ENCODE data around the gene NR2C2AP. TPM values are rescaled to one million over a fixed set of nuclear protein-coding genes. Genes with fewer than 3 reads are reported as not detected.

The NR2C2AP gene
- total and polyA plus RNA-seq, 2 of the 4 experiments (the other 2 are of a cell fraction): 5.4 to 9.0 TPM

DNA sequence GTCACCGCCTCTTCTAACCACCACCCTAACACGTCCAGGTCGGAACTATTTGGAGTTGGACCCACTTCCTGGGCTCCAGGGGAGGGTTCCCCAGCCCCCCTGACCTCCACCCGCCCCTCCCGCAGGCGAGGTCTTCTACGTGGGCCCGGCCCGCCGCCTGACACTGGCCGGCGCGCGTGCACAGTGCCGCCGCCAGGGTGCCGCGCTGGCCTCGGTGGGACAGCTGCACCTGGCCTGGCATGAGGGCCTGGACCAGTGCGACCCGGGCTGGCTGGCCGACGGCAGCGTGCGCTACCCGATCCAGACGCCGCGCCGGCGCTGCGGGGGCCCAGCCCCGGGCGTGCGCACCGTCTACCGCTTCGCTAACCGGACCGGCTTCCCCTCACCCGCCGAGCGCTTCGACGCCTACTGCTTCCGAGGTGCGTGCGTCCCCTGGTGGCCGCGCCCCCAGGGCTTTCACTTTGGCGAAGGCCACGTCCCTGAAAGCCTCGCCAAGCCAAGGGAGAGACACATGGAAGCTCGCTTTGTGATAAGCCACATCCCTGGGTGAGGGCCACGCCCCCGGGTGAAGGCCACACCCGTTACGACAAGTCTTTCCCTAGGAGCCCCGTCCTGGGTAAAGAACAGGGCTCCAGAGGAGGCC lies 21.8 kb upstream of the NR2C2AP start:
- no peaks in the 10 kb centered on the region for H4K20me1 ChIP-seq (ENCODE audit: insufficient read depth, low read length)
- intact Hi-C loops (cut with micrococcal nuclease): no loop called here
- peak overlapping the region; percentile 91 for H2AFZ ChIP-seq (replicated peaks; ENCODE audit: low read length, poor library complexity)
- in situ Hi-C loops (cut with MboI; ENCODE audit: low sequenced_read_pairs): no loop called here
- no TSS peak for BruUV-seq (replicated peaks)
- H3K14ac ChIP-seq (replicated peaks; ENCODE audit: low read depth, low read length): no peak overlapping the region
- no peak overlapping the region for H4K8ac ChIP-seq (ENCODE audit: low read depth in 2 of 2, low read length in 2 of 2)
- H3K9me3 ChIP-seq (ENCODE audit: control insufficient read depth, insufficient read depth, low read length): no peaks in the 10 kb centered on the region
- H2BK120ac ChIP-seq (ENCODE audit: low read depth, low read length): no peak overlapping the region
- DNase-seq (peak; percentile 44), ATAC-seq (ENCODE audit: low read depth) (peak; percentile 88)
- H3K27me3 ChIP-seq (ENCODE audit: control insufficient read depth, insufficient read depth, low read length): peaks cover 18% of the 10 kb centered on the region
- ChIA-PET POLR2A (ENCODE audit: unreplicated experiment) (interaction anchor here (0.9 kb wide), 1 partner anchor 22 kb away, joined by 3 read pairs; the partner anchor contains the start of gene NR2C2AP), CTCF (interaction anchor here (0.5 to 0.9 kb wide), 3 partner anchors 9 to 380 kb away, joined by 3 to 4 read pairs (median 4); no protein-coding TSS in a partner anchor)
- H2BK20ac ChIP-seq (ENCODE audit: low read depth, low read length): no peak overlapping the region
- no peak overlapping the region for H3K9ac ChIP-seq (ENCODE audit: low read depth, low read length)
- no peak overlapping the region for H2AK5ac ChIP-seq (ENCODE audit: low read depth, low read length)
- no peak overlapping the region for H2BK15ac ChIP-seq (ENCODE audit: low read depth, low read length)
- H4K5ac ChIP-seq (ENCODE audit: low read depth, low read length): no peak overlapping the region
- no peak overlapping the region for H3K4ac ChIP-seq (ENCODE audit: low read depth, low read length)
- H3K4me1 ChIP-seq (ENCODE audit: control insufficient read depth, insufficient read depth, low read length): no peaks in the 10 kb centered on the region
- H3K36me3 ChIP-seq (ENCODE audit: control insufficient read depth, insufficient read depth, low read length): no peaks in the 10 kb centered on the region
- no peaks in the 10 kb centered on the region for H3K79me1 ChIP-seq (ENCODE audit: low read depth in 1 of 2, low read length in 2 of 2)
- H3K23ac ChIP-seq (ENCODE audit: low read depth, low read length): no peak overlapping the region
- peak overlapping the region; percentile 61 for H3K4me2 ChIP-seq (ENCODE audit: low read depth, low read length)
- dilution Hi-C loops (cut with HindIII; ENCODE audit: low sequenced_read_pairs, unreplicated experiment): no loop called here
- no peak overlapping the region for H4K91ac ChIP-seq (ENCODE audit: insufficient read depth, low read depth, low read length)
- no peaks in the 10 kb centered on the region for H3K9me1 ChIP-seq (ENCODE audit: insufficient read depth, low read length)
- H2AK9ac ChIP-seq (replicated peaks; ENCODE audit: low read depth, low read length, poor library complexity): no peak overlapping the region
- no peak overlapping the region for H3K56ac ChIP-seq (ENCODE audit: extremely low read depth, insufficient read depth, low read length)
- no peak overlapping the region for H3K27ac ChIP-seq (ENCODE audit: insufficient read depth, low read length)
- WGBS, 2 experiments (ENCODE audit: extremely low coverage in 2 of 2, insufficient read length in 1 of 2): 2% methylated on average over 40 of the region's 59 CpGs; no CpG with 5 or more reads in 1 of the 2 experiments
- no peak overlapping the region for H3K18ac ChIP-seq (ENCODE audit: low read depth, low read length)
- no peak overlapping the region for H2BK5ac ChIP-seq (ENCODE audit: low read depth, low read length, poor library complexity, severe bottlenecking)
- H3K4me3 ChIP-seq (ENCODE audit: insufficient read depth, low read depth, low read length): peak overlapping the region; percentile 34; the same call in 1 of the 2 replicates
- TF ChIP-seq, protein P1, sequence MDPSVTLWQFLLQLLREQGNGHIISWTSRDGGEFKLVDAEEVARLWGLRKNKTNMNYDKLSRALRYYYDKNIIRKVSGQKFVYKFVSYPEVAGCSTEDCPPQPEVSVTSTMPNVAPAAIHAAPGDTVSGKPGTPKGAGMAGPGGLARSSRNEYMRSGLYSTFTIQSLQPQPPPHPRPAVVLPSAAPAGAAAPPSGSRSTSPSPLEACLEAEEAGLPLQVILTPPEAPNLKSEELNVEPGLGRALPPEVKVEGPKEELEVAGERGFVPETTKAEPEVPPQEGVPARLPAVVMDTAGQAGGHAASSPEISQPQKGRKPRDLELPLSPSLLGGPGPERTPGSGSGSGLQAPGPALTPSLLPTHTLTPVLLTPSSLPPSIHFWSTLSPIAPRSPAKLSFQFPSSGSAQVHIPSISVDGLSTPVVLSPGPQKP (IDR thresholded peaks at IDR 0.05; ENCODE audit: borderline replicate concordance, low read depth, low read length): no peak
- TF ChIP-seq BHLHE40 (IDR thresholded peaks at IDR 0.05; ENCODE audit: low read depth, low read length) (no peak), RCOR1 (IDR thresholded peaks at IDR 0.05; ENCODE audit: insufficient replicate concordance, low read length) (no peak), FOS (IDR thresholded peaks at IDR 0.05; ENCODE audit: low read depth, low read length) (no peak), POLR2A (IDR thresholded peaks at IDR 0.05; ENCODE audit: low read depth, low read length) (no peak), MAZ (IDR thresholded peaks at IDR 0.05; ENCODE audit: borderline replicate concordance, low read depth, low read length) (no peak), SMC3 (IDR thresholded peaks at IDR 0.05; ENCODE audit: low read depth, low read length) (peak; percentile 36), RAD21 (IDR thresholded peaks at IDR 0.05; ENCODE audit: low read length) (peak; percentile 55), MXI1 (IDR thresholded peaks at IDR 0.05; ENCODE audit: borderline replicate concordance, low read depth, low read length) (no peak), NFE2L2 (IDR thresholded peaks at IDR 0.05; ENCODE audit: low read depth, low read length) (no peak), CHD1 (IDR thresholded peaks at IDR 0.05; ENCODE audit: low read depth, low read length) (no peak), CEBPB (IDR thresholded peaks at IDR 0.05; ENCODE audit: low read depth, low read length) (no peak), MAFK (IDR thresholded peaks at IDR 0.05; ENCODE audit: low read depth, low read length) (no peak), RFX5 (IDR thresholded peaks at IDR 0.05; ENCODE audit: low read depth, low read length) (no peak)
- TF ChIP-seq, protein P2, sequence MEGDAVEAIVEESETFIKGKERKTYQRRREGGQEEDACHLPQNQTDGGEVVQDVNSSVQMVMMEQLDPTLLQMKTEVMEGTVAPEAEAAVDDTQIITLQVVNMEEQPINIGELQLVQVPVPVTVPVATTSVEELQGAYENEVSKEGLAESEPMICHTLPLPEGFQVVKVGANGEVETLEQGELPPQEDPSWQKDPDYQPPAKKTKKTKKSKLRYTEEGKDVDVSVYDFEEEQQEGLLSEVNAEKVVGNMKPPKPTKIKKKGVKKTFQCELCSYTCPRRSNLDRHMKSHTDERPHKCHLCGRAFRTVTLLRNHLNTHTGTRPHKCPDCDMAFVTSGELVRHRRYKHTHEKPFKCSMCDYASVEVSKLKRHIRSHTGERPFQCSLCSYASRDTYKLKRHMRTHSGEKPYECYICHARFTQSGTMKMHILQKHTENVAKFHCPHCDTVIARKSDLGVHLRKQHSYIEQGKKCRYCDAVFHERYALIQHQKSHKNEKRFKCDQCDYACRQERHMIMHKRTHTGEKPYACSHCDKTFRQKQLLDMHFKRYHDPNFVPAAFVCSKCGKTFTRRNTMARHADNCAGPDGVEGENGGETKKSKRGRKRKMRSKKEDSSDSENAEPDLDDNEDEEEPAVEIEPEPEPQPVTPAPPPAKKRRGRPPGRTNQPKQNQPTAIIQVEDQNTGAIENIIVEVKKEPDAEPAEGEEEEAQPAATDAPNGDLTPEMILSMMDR (conservative IDR thresholded peaks at IDR 0.05; ENCODE audit: low read depth, low read length): peak; percentile 58
- TF ChIP-seq, protein P3, sequence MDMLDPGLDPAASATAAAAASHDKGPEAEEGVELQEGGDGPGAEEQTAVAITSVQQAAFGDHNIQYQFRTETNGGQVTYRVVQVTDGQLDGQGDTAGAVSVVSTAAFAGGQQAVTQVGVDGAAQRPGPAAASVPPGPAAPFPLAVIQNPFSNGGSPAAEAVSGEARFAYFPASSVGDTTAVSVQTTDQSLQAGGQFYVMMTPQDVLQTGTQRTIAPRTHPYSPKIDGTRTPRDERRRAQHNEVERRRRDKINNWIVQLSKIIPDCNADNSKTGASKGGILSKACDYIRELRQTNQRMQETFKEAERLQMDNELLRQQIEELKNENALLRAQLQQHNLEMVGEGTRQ (IDR thresholded peaks at IDR 0.05; ENCODE audit: low read depth, low read length): no peak

Data from IMR-90 (cell line).